Subcutaneous adipose tissue (tissue), 4 donors: ENCODE measurements around the gene DGKD. TPM values are rescaled to one million over a fixed set of nuclear protein-coding genes. Genes with fewer than 3 reads are reported as not detected.

Experiments
- total RNA-seq, 4 donors: library from RNA; depleted of rRNA; stranded (reverse); fragments of >200 nt; gene quantifications; one replicate each; pipeline ENCODE4 v1.1.0, GENCODE V29; 2016
- TF ChIP-seq, protein P1 (sequence below): fragments of 450-650 bp; IDR thresholded peaks from one replicate; pipeline ENCODE4 v1.5.1; 2016; ENCODE audit warnings: low read depth, mild to moderate bottlenecking, control low read depth, antibody characterized with exemption, moderate library complexity

Gene DGKD
- total RNA-seq, 4 donors from 2014 or later: 13.0 to 24.9 (median 17.8) TPM

DNA sequence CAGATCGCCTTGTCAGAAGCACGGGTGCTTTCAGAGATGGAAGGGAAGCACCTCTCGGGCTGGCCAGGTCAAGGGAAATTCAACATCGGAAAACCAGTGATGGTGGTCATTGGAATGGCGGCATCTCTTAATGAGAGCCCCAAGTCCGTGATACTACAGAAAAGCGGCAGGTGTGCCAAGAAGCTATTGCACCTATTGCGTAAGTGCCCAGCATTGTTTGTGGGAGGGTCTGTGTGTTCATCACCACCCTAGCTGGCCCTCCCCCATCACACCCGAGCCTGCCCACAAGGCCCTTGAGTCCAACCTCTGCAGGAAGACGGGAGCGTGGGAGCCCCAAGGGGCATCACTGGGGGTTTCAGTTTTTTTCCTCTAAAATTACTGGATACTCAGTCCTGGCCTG is 100.7 kb downstream of the DGKD start:
- TF ChIP-seq, protein P1, sequence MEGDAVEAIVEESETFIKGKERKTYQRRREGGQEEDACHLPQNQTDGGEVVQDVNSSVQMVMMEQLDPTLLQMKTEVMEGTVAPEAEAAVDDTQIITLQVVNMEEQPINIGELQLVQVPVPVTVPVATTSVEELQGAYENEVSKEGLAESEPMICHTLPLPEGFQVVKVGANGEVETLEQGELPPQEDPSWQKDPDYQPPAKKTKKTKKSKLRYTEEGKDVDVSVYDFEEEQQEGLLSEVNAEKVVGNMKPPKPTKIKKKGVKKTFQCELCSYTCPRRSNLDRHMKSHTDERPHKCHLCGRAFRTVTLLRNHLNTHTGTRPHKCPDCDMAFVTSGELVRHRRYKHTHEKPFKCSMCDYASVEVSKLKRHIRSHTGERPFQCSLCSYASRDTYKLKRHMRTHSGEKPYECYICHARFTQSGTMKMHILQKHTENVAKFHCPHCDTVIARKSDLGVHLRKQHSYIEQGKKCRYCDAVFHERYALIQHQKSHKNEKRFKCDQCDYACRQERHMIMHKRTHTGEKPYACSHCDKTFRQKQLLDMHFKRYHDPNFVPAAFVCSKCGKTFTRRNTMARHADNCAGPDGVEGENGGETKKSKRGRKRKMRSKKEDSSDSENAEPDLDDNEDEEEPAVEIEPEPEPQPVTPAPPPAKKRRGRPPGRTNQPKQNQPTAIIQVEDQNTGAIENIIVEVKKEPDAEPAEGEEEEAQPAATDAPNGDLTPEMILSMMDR: no peak

DNA sequence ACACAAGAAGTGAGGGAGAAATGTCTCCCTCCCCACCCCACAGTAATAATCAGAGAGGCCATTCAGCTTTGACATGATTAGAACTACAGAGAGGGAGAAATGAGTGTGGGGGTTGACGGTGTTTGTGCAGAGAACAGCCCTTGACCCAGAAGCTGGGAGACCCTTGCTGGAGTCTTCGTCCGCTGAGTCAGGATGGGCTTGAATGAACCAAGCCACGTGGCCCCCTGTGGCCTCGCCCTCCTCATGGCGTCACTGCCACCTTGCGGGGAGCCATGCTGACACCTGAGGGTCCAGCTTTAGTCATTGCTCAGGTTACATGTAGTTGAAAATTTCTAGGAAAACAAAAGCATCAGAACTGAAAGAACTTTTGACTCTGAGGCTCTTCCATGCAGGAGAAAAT is 101.2 kb downstream of the DGKD start:
- TF ChIP-seq, protein P1: no peak

DNA sequence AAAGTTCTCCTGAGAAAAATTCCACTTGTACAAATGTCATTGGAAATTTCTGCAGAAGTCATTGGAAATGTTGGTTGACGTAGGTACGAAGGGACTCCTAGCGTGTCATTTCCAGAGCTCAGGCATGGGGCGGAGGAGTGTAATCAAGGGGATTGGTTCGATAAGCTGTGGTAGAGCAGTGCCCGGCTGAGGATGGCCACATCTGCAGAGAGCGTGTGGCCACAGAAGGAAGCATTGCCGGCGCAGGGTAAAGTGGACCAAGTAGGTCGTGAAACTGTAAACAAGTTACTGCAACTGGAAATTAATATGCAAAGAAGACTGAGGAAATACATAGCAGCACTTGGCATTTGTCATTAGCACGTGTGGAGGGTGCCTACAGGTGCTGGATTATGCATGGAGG is 101.8 kb downstream of the DGKD start:
- TF ChIP-seq, protein P1: no peak

DNA sequence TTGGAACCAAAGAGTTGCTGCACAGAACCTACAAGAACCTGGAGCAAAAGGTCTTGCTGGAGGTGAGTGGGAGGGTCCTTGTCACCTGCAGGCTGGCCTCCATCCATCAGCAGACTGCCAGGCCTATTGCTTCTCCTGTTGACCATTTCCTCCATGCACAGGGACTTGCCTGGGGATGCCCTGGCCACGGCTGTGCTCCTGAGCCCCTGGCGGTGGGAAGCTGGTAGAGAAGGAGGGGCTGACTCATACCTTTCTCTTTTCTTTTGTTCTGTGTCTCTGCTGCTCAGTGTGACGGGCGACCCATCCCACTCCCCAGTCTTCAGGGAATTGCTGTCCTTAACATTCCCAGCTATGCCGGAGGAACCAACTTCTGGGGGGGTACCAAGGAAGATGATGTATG is 102.6 kb downstream of the DGKD start:
- TF ChIP-seq, protein P1: no peak

DNA sequence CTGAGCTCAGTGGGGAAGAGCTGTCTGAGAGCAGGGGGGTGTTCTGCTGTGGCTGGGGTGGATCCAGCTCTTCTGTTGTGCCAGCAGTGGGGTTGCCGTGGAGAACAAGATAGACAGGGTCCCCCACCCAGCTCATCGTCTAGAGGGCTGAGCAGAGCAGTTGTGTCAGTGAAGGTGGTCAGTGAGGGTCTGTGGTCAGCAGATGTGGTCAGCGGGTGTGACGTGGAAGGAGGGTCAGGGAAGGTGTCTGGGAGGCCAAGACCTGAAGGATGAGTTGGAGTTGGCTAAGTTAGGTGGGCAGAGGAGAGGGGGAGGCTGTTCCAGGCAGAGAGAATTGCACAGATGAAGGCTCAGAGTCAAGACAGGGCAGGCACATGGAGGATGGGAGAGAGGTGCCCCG is 103.1 kb downstream of the DGKD start:
- TF ChIP-seq, protein P1: no peak

DNA sequence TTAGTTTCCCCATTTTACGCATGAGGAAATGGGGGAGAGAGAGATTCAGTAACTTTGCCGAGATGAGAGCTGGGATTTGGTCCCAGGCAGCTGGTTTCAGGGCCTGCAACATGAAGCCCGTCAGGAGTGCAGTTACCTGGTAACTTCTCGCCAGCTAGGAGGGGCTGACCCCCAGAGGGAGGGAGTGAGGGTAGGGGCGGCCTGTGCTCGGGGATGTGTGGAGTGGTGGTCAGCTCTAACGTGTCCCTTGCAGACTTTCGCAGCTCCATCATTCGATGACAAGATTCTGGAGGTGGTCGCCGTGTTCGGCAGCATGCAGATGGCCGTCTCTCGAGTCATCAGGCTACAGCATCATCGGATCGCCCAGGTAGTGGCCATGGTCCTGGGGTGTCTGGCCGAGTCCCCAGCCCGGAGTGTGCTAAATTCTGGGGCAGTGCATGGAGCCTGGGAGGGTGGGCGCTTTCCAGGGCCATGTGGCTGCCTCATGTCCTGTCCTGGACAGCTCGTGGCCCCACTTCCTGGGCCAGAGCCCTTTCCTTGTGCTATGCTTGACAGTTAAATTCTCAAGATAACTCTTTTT is 103.8 kb downstream of the DGKD start:
- TF ChIP-seq, protein P1: no peak

DNA sequence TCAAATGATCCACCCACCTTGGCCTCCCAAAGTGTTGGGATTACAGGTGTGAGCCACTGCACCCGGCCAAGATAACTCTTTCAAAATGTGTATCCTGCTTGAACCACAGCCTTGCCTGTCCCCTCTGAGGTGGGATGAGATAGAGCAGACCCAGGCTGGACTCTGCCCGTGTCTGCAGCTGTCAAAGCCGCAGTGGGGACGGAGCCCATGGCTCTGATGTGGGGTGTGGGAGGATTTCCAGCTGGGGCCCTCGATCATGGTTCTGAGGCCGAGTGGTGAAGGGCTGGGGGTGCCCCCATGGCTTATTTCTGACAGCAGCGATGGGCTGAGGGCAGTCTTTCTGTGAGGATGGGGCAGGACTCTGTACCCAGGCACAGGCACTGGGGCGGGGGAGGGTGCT is 104.5 kb downstream of the DGKD start:
- TF ChIP-seq, protein P1: no peak
